OCI-LY7 (cell line): ENCODE measurements around the gene RIMBP2. TPM values are rescaled to one million over a fixed set of nuclear protein-coding genes. Genes with fewer than 3 reads are reported as not detected.

Experiments
- BruUV-seq: library from RNA; stranded (reverse); fragments of 400-500 nt; replicated peaks from 2 replicates; lab custom pipeline; 2021; lab: Mats Ljungman, UMichigan
- CTCF ChIA-PET: fragments of 300-600 bp; sonication (Branson Sonifier 250); formaldehyde crosslinking; loops from one replicate; lab custom pipeline; 2022; ENCODE audit warnings: antibody characterized with exemption; ENCODE audit not compliant: unreplicated experiment; lab: Charles Lee
- POLR2A ChIA-PET: fragments of 300-600 bp; sonication (Branson Sonifier 250); formaldehyde crosslinking; loops from one replicate; lab custom pipeline; 2022; ENCODE audit warnings: antibody characterized with exemption; lab: Charles Lee
- DNase-seq: peaks from one replicate; pipeline ENCODE4 v3.0.0-alpha.2; 2015; ENCODE audit warnings: low spot score
- H2AFZ ChIP-seq: fragments of 200-600 bp; sonication (generic), shearing (Covaris generic); 2 replicates; pipeline ENCODE4 v1.6.1; 2014; ENCODE audit warnings: mild to moderate bottlenecking, antibody characterized with exemption, low read length, moderate library complexity
- H3K27ac ChIP-seq: fragments of 200-600 bp; sonication (generic); 2 replicates; pipeline ENCODE4 v1.5.1; 2014; ENCODE audit warnings: mixed run types, low read depth, mild to moderate bottlenecking, moderate library complexity, low read length, inconsistent platforms; ENCODE audit not compliant: poor library complexity, severe bottlenecking
- H3K36me3 ChIP-seq: fragments of 200-600 bp; sonication (generic); 2 replicates; pipeline ENCODE4 v1.6.1; 2014; ENCODE audit warnings: mild to moderate bottlenecking, antibody characterized with exemption, low read length, moderate library complexity, mixed read lengths; ENCODE audit not compliant: insufficient read depth
- H3K4me1 ChIP-seq: fragments of 200-600 bp; sonication (generic); 2 replicates; pipeline ENCODE4 v1.5.1; 2014; ENCODE audit warnings: mild to moderate bottlenecking, low read length; ENCODE audit not compliant: insufficient read depth, poor library complexity, severe bottlenecking
- H3K4me2 ChIP-seq: fragments of 200-600 bp; sonication (generic); 2 replicates; pipeline ENCODE4 v1.6.1; 2014; ENCODE audit warnings: mild to moderate bottlenecking, low read length
- H3K4me3 ChIP-seq: fragments of 200-600 bp; sonication (generic); 2 replicates; pipeline ENCODE4 v1.5.1; 2014; ENCODE audit warnings: mild to moderate bottlenecking, low read depth, low read length; ENCODE audit not compliant: poor library complexity, severe bottlenecking
- H3K79me2 ChIP-seq: fragments of 200-600 bp; sonication (generic); 2 replicates; pipeline ENCODE4 v1.6.1; 2016; ENCODE audit warnings: low read depth, mild to moderate bottlenecking, low read length, moderate library complexity, mixed read lengths; ENCODE audit not compliant: insufficient read depth
- H3K9me2 ChIP-seq: fragments of 200-600 bp; sonication (generic); 2 replicates; pipeline ENCODE4 v1.6.1; 2016; ENCODE audit warnings: mild to moderate bottlenecking, low read length, mixed read lengths; ENCODE audit not compliant: insufficient read depth
- H3K9me3 ChIP-seq: fragments of 200-600 bp; sonication (generic); 2 replicates; pipeline ENCODE4 v1.6.1; 2014; ENCODE audit warnings: mild to moderate bottlenecking, mixed run types, low read length, mixed read lengths
- H4K20me1 ChIP-seq: fragments of 200-600 bp; sonication (generic); 2 replicates; pipeline ENCODE4 v1.6.1; 2014; ENCODE audit warnings: mild to moderate bottlenecking, antibody characterized with exemption, low read length, moderate library complexity, mixed read lengths; ENCODE audit not compliant: insufficient read depth
- EZH2phosphoT487 ChIP-seq: fragments of 200-600 bp; sonication (generic); IDR thresholded peaks from 2 replicates; pipeline ENCODE4 v1.6.1; 2018; ENCODE audit warnings: low read depth, borderline replicate concordance, mild to moderate bottlenecking, mixed run types, antibody characterized with exemption, low read length, moderate library complexity, mixed read lengths
- intact Hi-C: fragments of 100-400 bp; cut with micrococcal nuclease; formaldehyde crosslinking; loops from one replicate; pipeline ENCODE4 v1.10.0; 2022; ENCODE audit not compliant: unreplicated experiment
- total RNA-seq, 2 experiments: library from RNA; depleted of rRNA in 1 of 2; stranded (reverse); fragments of >200 nt in 1 of 2; shearing (Covaris generic) in 1 of 2; gene quantifications; 2 replicates each; pipeline ENCODE4 v1.2.3, GENCODE V29; 2014 to 2022
- TF ChIP-seq, protein P1 (sequence below): fragments of 200-600 bp; sonication (generic); conservative IDR thresholded peaks from 2 replicates; pipeline ENCODE4 v1.5.1; 2014; ENCODE audit warnings: mild to moderate bottlenecking, antibody characterized with exemption, low read length, moderate library complexity, mixed read lengths

RIMBP2 gene
- total RNA-seq, 2 experiments from 2014 or later: not detected

GRCh38 chr12:130743606-130744005, 27.5 kb upstream of the RIMBP2 start:
- Histone ChIP-seq H3K27ac (no peak overlapping the region), H3K4me1 (no peaks in the 10 kb centered on the region), H3K9me2 (no peaks in the 10 kb centered on the region), H2AFZ (no peak overlapping the region), H3K9me3 (no peaks in the 10 kb centered on the region), H3K4me3 (no peak overlapping the region), H4K20me1 (no peaks in the 10 kb centered on the region), H3K36me3 (no peaks in the 10 kb centered on the region), H3K4me2 (no peak overlapping the region), H3K79me2 (no peaks in the 10 kb centered on the region)
- POLR2A ChIA-PET: no interaction called here
- intact Hi-C loops: loop anchor here (10.0 kb wide), 1 partner anchor 279 kb away; no protein-coding TSS in a partner anchor
- no TSS peak for BruUV-seq
- TF ChIP-seq EZH2phosphoT487: no peak
- TF ChIP-seq, protein P1, sequence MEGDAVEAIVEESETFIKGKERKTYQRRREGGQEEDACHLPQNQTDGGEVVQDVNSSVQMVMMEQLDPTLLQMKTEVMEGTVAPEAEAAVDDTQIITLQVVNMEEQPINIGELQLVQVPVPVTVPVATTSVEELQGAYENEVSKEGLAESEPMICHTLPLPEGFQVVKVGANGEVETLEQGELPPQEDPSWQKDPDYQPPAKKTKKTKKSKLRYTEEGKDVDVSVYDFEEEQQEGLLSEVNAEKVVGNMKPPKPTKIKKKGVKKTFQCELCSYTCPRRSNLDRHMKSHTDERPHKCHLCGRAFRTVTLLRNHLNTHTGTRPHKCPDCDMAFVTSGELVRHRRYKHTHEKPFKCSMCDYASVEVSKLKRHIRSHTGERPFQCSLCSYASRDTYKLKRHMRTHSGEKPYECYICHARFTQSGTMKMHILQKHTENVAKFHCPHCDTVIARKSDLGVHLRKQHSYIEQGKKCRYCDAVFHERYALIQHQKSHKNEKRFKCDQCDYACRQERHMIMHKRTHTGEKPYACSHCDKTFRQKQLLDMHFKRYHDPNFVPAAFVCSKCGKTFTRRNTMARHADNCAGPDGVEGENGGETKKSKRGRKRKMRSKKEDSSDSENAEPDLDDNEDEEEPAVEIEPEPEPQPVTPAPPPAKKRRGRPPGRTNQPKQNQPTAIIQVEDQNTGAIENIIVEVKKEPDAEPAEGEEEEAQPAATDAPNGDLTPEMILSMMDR: no peak
- no peak for DNase-seq
- CTCF ChIA-PET: no interaction called here

GRCh38 chr12:130743176-130743575, 27.1 kb upstream of the RIMBP2 start:
- Histone ChIP-seq H3K36me3 (no peaks in the 10 kb centered on the region), H3K79me2 (no peaks in the 10 kb centered on the region), H3K4me3 (no peak overlapping the region), H3K4me2 (no peak overlapping the region), H3K4me1 (no peaks in the 10 kb centered on the region), H3K9me3 (no peaks in the 10 kb centered on the region), H4K20me1 (no peaks in the 10 kb centered on the region), H3K27ac (no peak overlapping the region), H3K9me2 (no peaks in the 10 kb centered on the region), H2AFZ (no peak overlapping the region)
- intact Hi-C loops: loop anchor here (10.0 kb wide), 1 partner anchor 278 kb away; no protein-coding TSS in a partner anchor
- POLR2A ChIA-PET: no interaction called here
- BruUV-seq: no TSS peak
- CTCF ChIA-PET: no interaction called here
- TF ChIP-seq EZH2phosphoT487: no peak
- TF ChIP-seq, protein P1: no peak
- no peak for DNase-seq

GRCh38 chr12:130742716-130743115, 26.6 kb upstream of the RIMBP2 start:
- ChIA-PET CTCF (no interaction called here), POLR2A (no interaction called here)
- BruUV-seq: no TSS peak
- no peak for DNase-seq
- Histone ChIP-seq H3K27ac (no peak overlapping the region), H3K79me2 (no peaks in the 10 kb centered on the region), H4K20me1 (no peaks in the 10 kb centered on the region), H3K9me3 (no peaks in the 10 kb centered on the region), H3K4me3 (no peak overlapping the region), H3K9me2 (no peaks in the 10 kb centered on the region), H3K4me1 (no peaks in the 10 kb centered on the region), H3K4me2 (no peak overlapping the region), H2AFZ (no peak overlapping the region), H3K36me3 (no peaks in the 10 kb centered on the region)
- TF ChIP-seq, protein P1: no peak
- no peak for TF ChIP-seq EZH2phosphoT487
- intact Hi-C loops: loop anchor here (10.0 kb wide), 1 partner anchor 278 kb away; no protein-coding TSS in a partner anchor
